Muscle layer of colon (tissue), 2 donors: ENCODE results near the gene INTS4.
"Not testable (repeated sequence)": the region's sequence is repeated elsewhere in the genome, so short reads cannot be mapped to it uniquely, and the experiment has no call there.

Source experiments
- H3K27ac ChIP-seq: one replicate; pipeline ENCODE4 v1.7.0; 2013; ENCODE audit warnings: low read depth, mild to moderate bottlenecking, low read length, moderate library complexity
- H3K27me3 ChIP-seq, 2 donors: one replicate each; pipeline ENCODE4 v1.7.0; 2013; ENCODE audit warnings: low read length in 2 of 2, mild to moderate bottlenecking in 2 of 2; ENCODE audit not compliant: insufficient read depth in 2 of 2, control insufficient read depth in 1 of 2
- H3K36me3 ChIP-seq: one replicate; pipeline ENCODE4 v1.7.0; 2013; ENCODE audit warnings: mild to moderate bottlenecking, low read length; ENCODE audit not compliant: insufficient read depth
- H3K4me1 ChIP-seq: one replicate; pipeline ENCODE4 v1.7.0; 2013; ENCODE audit warnings: mild to moderate bottlenecking, low read length; ENCODE audit not compliant: insufficient read depth
- H3K4me3 ChIP-seq, 2 donors: one replicate each; pipeline ENCODE4 v1.7.0; 2013; ENCODE audit warnings: low read length in 2 of 2, low read depth in 1 of 2, mild to moderate bottlenecking in 1 of 2, moderate library complexity in 1 of 2
- H3K9ac ChIP-seq: one replicate; pipeline ENCODE4 v1.7.0; 2013; ENCODE audit warnings: low read length
- H3K9me3 ChIP-seq: one replicate; pipeline ENCODE4 v1.7.0; 2013; ENCODE audit warnings: mild to moderate bottlenecking, low read length
- donor health status: abdominal sarcoma.
- donor health status: Adenocarcinoma of cecum.

The INTS4 gene

GRCh38 chr11:77890100-77890614 is 104.3 kb downstream of the INTS4 start:
- not testable (repeated sequence) for H3K27me3 ChIP-seq, H3K9ac ChIP-seq, H3K9me3 ChIP-seq, H3K4me1 ChIP-seq, H3K27ac ChIP-seq, H3K4me3 ChIP-seq
- peaks cover 22% of the 10 kb centered on the region for H3K36me3 ChIP-seq

GRCh38 chr11:77889045-77889444 is 105.4 kb downstream of the INTS4 start:
- H3K4me1 ChIP-seq, H3K9ac ChIP-seq, H3K27me3 ChIP-seq, H3K27ac ChIP-seq, H3K9me3 ChIP-seq, H3K4me3 ChIP-seq: not testable (repeated sequence)
- H3K36me3 ChIP-seq, result peaks cover 13% of the 10 kb centered on the region

- Histone ChIP-seq H3K9me3 (no peaks in the 10 kb centered on the region), H3K4me3 (no peak overlapping the region), H3K27ac (no peak overlapping the region), H3K36me3 (peaks cover 34% of the 10 kb centered on the region), H3K9ac (no peak overlapping the region), H3K4me1 (no peaks in the 10 kb centered on the region), H3K27me3 (no peaks in the 10 kb centered on the region)
Measured at GRCh38 chr11:77886401-77886800, 108.1 kb downstream of the INTS4 start.

GRCh38 chr11:77884829-77885190 is 109.7 kb downstream of the INTS4 start:
- Histone ChIP-seq H3K4me3 (no peak overlapping the region), H3K36me3 (peaks cover 41% of the 10 kb centered on the region), H3K9me3 (no peaks in the 10 kb centered on the region), H3K4me1 (no peaks in the 10 kb centered on the region), H3K27ac (no peak overlapping the region), H3K9ac (no peak overlapping the region), H3K27me3 (no peaks in the 10 kb centered on the region)

- H3K9ac ChIP-seq, result no peak overlapping the region
- H3K4me1 ChIP-seq, result no peaks in the 10 kb centered on the region
- H3K36me3 ChIP-seq, result peaks cover 40% of the 10 kb centered on the region
- H3K27me3 ChIP-seq, result no peaks in the 10 kb centered on the region
- H3K9me3 ChIP-seq, result no peaks in the 10 kb centered on the region
- no peak overlapping the region for H3K4me3 ChIP-seq
- no peak overlapping the region for H3K27ac ChIP-seq
Measured at GRCh38 chr11:77884186-77884828, 110.2 kb downstream of the INTS4 start.

GRCh38 chr11:77883775-77884174 is 110.7 kb downstream of the INTS4 start:
- no peak overlapping the region for H3K4me3 ChIP-seq
- H3K27me3 ChIP-seq, result no peaks in the 10 kb centered on the region
- H3K36me3 ChIP-seq, result peaks cover 40% of the 10 kb centered on the region
- H3K27ac ChIP-seq, result no peak overlapping the region
- no peaks in the 10 kb centered on the region for H3K4me1 ChIP-seq
- H3K9me3 ChIP-seq, result no peaks in the 10 kb centered on the region
- H3K9ac ChIP-seq, result no peak overlapping the region

- H3K9ac ChIP-seq, result no peak overlapping the region
Measured at GRCh38 chr11:77882396-77882795, 112.1 kb downstream of the INTS4 start.

GRCh38 chr11:77879218-77879617 is 115.2 kb downstream of the INTS4 start:
- H3K27me3 ChIP-seq, result no peaks in the 10 kb centered on the region
- no peaks in the 10 kb centered on the region for H3K9me3 ChIP-seq
- no peak overlapping the region for H3K4me3 ChIP-seq
- H3K36me3 ChIP-seq, result peaks cover 39% of the 10 kb centered on the region
- H3K9ac ChIP-seq, result no peak overlapping the region
- H3K4me1 ChIP-seq, result no peaks in the 10 kb centered on the region
- no peak overlapping the region for H3K27ac ChIP-seq

More at GRCh38 chr11:77882396-77882795, 112.1 kb downstream of the INTS4 start:
- Histone ChIP-seq H3K36me3 (peaks cover 40% of the 10 kb centered on the region), H3K4me1 (no peaks in the 10 kb centered on the region), H3K4me3 (no peak overlapping the region), H3K9me3 (no peaks in the 10 kb centered on the region), H3K27me3 (no peaks in the 10 kb centered on the region), H3K27ac (no peak overlapping the region)

- H3K27ac ChIP-seq, H3K4me3 ChIP-seq, H3K9me3 ChIP-seq, H3K4me1 ChIP-seq, H3K9ac ChIP-seq, H3K27me3 ChIP-seq: not testable (repeated sequence)
- peaks cover 31% of the 10 kb centered on the region for H3K36me3 ChIP-seq
Measured at GRCh38 chr11:77878247-77878646, 116.2 kb downstream of the INTS4 start.

GRCh38 chr11:77876045-77876444 is 118.4 kb downstream of the INTS4 start:
- no peak overlapping the region for H3K4me3 ChIP-seq
- no peaks in the 10 kb centered on the region for H3K27me3 ChIP-seq
- peaks cover 27% of the 10 kb centered on the region for H3K36me3 ChIP-seq
- H3K4me1 ChIP-seq, result no peaks in the 10 kb centered on the region
- H3K9ac ChIP-seq, result no peak overlapping the region
- H3K9me3 ChIP-seq, result no peaks in the 10 kb centered on the region
- H3K27ac ChIP-seq, result no peak overlapping the region

- Histone ChIP-seq H3K36me3 (peaks cover 22% of the 10 kb centered on the region), H3K27ac (no peak overlapping the region), H3K9me3 (no peaks in the 10 kb centered on the region), H3K4me1 (no peaks in the 10 kb centered on the region), H3K27me3 (no peaks in the 10 kb centered on the region), H3K4me3 (no peak overlapping the region), H3K9ac (no peak overlapping the region)
Measured at GRCh38 chr11:77874206-77874605, 120.3 kb downstream of the INTS4 start.

GRCh38 chr11:77873345-77873744 is 121.1 kb downstream of the INTS4 start:
- Histone ChIP-seq H3K4me3 (no peak overlapping the region), H3K27me3 (no peaks in the 10 kb centered on the region), H3K27ac (no peak overlapping the region), H3K4me1 (no peaks in the 10 kb centered on the region), H3K36me3 (peaks cover 22% of the 10 kb centered on the region), H3K9me3 (no peaks in the 10 kb centered on the region), H3K9ac (no peak overlapping the region)
